22Rv1 (cell line): ENCODE results near the gene DDA1.

ENCODE experiments used
- ZFX ChIP-seq: fragments of 450-650 bp; IDR thresholded peaks from 2 replicates; pipeline ENCODE4 v1.6.1; 2017; ENCODE audit warnings: antibody characterized with exemption, borderline replicate concordance
- TF ChIP-seq, protein P1 (sequence below): fragments of 450-650 bp; IDR thresholded peaks from 2 replicates; pipeline ENCODE4 v1.5.1; 2017; ENCODE audit warnings: mild to moderate bottlenecking

DNA sequence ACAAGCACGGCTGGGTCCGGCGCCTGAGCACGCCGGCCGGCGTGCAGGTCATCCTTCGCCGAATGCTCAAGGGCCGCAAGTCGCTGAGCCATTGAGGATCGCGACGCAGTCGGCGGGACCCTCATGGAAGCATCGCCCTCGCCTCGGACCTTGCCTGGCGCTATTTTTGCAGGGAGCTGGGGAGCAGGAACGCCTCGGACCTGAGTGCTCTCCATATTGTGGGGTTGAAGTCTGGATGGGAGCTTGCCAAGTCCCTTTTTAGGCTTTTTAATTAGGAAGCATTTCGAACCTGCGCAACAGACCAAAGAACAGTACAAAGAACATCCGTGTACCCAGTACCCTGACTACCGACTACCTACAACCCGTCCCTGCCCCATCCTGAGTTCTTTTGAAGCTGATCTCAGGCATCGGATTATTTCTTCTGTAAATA is 3.1 kb upstream of the DDA1 start:
- TF ChIP-seq, protein P1, sequence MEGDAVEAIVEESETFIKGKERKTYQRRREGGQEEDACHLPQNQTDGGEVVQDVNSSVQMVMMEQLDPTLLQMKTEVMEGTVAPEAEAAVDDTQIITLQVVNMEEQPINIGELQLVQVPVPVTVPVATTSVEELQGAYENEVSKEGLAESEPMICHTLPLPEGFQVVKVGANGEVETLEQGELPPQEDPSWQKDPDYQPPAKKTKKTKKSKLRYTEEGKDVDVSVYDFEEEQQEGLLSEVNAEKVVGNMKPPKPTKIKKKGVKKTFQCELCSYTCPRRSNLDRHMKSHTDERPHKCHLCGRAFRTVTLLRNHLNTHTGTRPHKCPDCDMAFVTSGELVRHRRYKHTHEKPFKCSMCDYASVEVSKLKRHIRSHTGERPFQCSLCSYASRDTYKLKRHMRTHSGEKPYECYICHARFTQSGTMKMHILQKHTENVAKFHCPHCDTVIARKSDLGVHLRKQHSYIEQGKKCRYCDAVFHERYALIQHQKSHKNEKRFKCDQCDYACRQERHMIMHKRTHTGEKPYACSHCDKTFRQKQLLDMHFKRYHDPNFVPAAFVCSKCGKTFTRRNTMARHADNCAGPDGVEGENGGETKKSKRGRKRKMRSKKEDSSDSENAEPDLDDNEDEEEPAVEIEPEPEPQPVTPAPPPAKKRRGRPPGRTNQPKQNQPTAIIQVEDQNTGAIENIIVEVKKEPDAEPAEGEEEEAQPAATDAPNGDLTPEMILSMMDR: no peak
- no peak for TF ChIP-seq ZFX
